NCI-H146 treated with DMSO at 0.1 percent for 48 hours (cell line): ENCODE results near the gene RTCB.

ENCODE experiments used
- DNase-seq: peaks from one replicate; lab custom pipeline; 2025; ENCODE audit not compliant: unreplicated experiment; lab: John Stamatoyannopoulos, UW

Gene RTCB

GRCh38 chr22:32411829-32412592 is at the start of gene RTCB:
TSS of gene RTCB (minus strand) at chr22:32412247. CDS start at chr22:32412156, 91 bp downstream.
- DNase-seq = peak; percentile 48

GRCh38 chr22:32457031-32457430 is 45.0 kb upstream of the RTCB start:
- DNase-seq = no peak

GRCh38 chr22:32448980-32449379 is 36.9 kb upstream of the RTCB start:
- DNase-seq = no peak

GRCh38 chr22:32446321-32446720 is 34.3 kb upstream of the RTCB start:
- DNase-seq = no peak

GRCh38 chr22:32444068-32444467 is 32.0 kb upstream of the RTCB start:
- peak; percentile 17 for DNase-seq

GRCh38 chr22:32430352-32430751 is 18.3 kb upstream of the RTCB start:
- no peak for DNase-seq

- no peak for DNase-seq
Observed at GRCh38 chr22:32426881-32427280, 14.8 kb upstream of the RTCB start.

- DNase-seq = no peak
Observed at GRCh38 chr22:32423664-32424063, 11.6 kb upstream of the RTCB start.

GRCh38 chr22:32422062-32422461 is 10.0 kb upstream of the RTCB start:
- DNase-seq = no peak

- DNase-seq = peak; percentile 29
Observed at GRCh38 chr22:32421484-32421883, 9.4 kb upstream of the RTCB start.

- DNase-seq = no peak
Observed at GRCh38 chr22:32417906-32418305, 5.9 kb upstream of the RTCB start.

GRCh38 chr22:32416556-32417085 is 4.6 kb upstream of the RTCB start:
- no peak for DNase-seq

- DNase-seq = no peak
Observed at GRCh38 chr22:32414191-32414590, 2.1 kb upstream of the RTCB start.

GRCh38 chr22:32413719-32414118 is 1.7 kb upstream of the RTCB start:
- DNase-seq = peak; percentile 6

- no peak for DNase-seq
Observed at GRCh38 chr22:32411402-32411801, 645 bp downstream of the RTCB start.

GRCh38 chr22:32410459-32410858 is 1.6 kb downstream of the RTCB start:
- DNase-seq = no peak

GRCh38 chr22:32409977-32410376 is 2.1 kb downstream of the RTCB start:
- no peak for DNase-seq

GRCh38 chr22:32407936-32408335 is 4.1 kb downstream of the RTCB start:
- no peak for DNase-seq

GRCh38 chr22:32407312-32407711 is 4.7 kb downstream of the RTCB start:
- no peak for DNase-seq

- no peak for DNase-seq
Observed at GRCh38 chr22:32404021-32404420, 8.0 kb downstream of the RTCB start.

- DNase-seq = no peak
Observed at GRCh38 chr22:32401486-32401885, 10.6 kb downstream of the RTCB start.

- no peak for DNase-seq
Observed at GRCh38 chr22:32396746-32397145, 15.3 kb downstream of the RTCB start.

GRCh38 chr22:32396255-32396654 is 15.8 kb downstream of the RTCB start:
- DNase-seq = no peak
